T-cell (primary cell): ENCODE data around the gene ARF6. TPM values are rescaled to one million over a fixed set of nuclear protein-coding genes. Genes with fewer than 3 reads are reported as not detected.
"Not testable (repeated sequence)": the region's sequence is repeated elsewhere in the genome, so short reads cannot be mapped to it uniquely, and the experiment has no call there.

Source experiments
- ATAC-seq, 4 experiments: fragments of 200-7000 bp in 3 of 4; fragments of 150-1000 bp in 1 of 4; cut with Tn5 transposase; replicated peaks in 1 of 4; 1 replicate in 3 of 4; 2 replicates in 1 of 4; pipeline ENCODE4 v1.10.0; 2021; ENCODE audit warnings: moderate library complexity in 3 of 4, mild to moderate bottlenecking in 2 of 4, moderate number of reproducible peaks in 1 of 4
- CTCF ChIA-PET, 2 donors: fragments of 300-600 bp; sonication (Branson Sonifier 250); formaldehyde crosslinking; loops; one replicate each; lab custom pipeline; 2022; ENCODE audit warnings: antibody characterized with exemption in 2 of 2; lab: Charles Lee
- POLR2A ChIA-PET, 2 donors: fragments of 300-600 bp; sonication (Branson Sonifier 250); formaldehyde crosslinking; loops; one replicate each; lab custom pipeline; 2022; ENCODE audit warnings: antibody characterized with exemption in 2 of 2; lab: Charles Lee
- DNase-seq, 35 experiments: peaks; one replicate each; pipeline versions ENCODE4 v3.0.0 to v3.0.0-alpha.2; 2013 to 2023
- H3K27ac ChIP-seq: one replicate; pipeline ENCODE4 v1.5.1; 2013; ENCODE audit warnings: low read length
- H3K27me3 ChIP-seq, 2 experiments: replicated peaks in 1 of 2; 1 replicate in 1 of 2; 2 replicates in 1 of 2; pipeline versions ENCODE4 v1.6.1 to v1.7.0; 2013; ENCODE audit warnings: low read length in 1 of 2, mixed read lengths in 1 of 2; ENCODE audit not compliant: control insufficient read depth in 2 of 2, insufficient read depth in 2 of 2; ENCODE audit errors: extremely low read depth in 1 of 2
- H3K36me3 ChIP-seq, 2 donors: 1 replicate in 1 of 2; 2 replicates in 1 of 2; pipeline versions ENCODE4 v1.6.1 to v1.7.0; 2013; ENCODE audit warnings: low read length in 1 of 2; ENCODE audit not compliant: control insufficient read depth in 2 of 2, insufficient read depth in 1 of 2; ENCODE audit errors: extremely low read depth in 1 of 2
- H3K4me1 ChIP-seq, 2 experiments: 1 replicate in 1 of 2; 2 replicates in 1 of 2; pipeline versions ENCODE4 v1.6.1 to v1.7.0; 2013; ENCODE audit warnings: low read length in 2 of 2, mixed read lengths in 1 of 2; ENCODE audit not compliant: insufficient read depth in 2 of 2, control insufficient read depth in 1 of 2; ENCODE audit errors: extremely low read depth in 1 of 2
- H3K4me3 ChIP-seq, 2 donors: 1 replicate in 1 of 2; 2 replicates in 1 of 2; pipeline versions ENCODE4 v1.5.1 to v1.7.0; 2013; ENCODE audit warnings: mild to moderate bottlenecking in 2 of 2, low read length in 1 of 2, moderate library complexity in 1 of 2; ENCODE audit not compliant: control insufficient read depth in 1 of 2; ENCODE audit errors: extremely low read depth in 1 of 2
- H3K9me3 ChIP-seq: 2 replicates; pipeline ENCODE4 v1.7.0; 2013
- H3K27ac Mint-ChIP-seq, 2 donors: one replicate each; pipeline ENCODE4 v1.8.0; 2020 to 2021; ENCODE audit warnings: mild to moderate bottlenecking in 2 of 2, mixed read lengths in 2 of 2
- H3K27me3 Mint-ChIP-seq, 2 donors: one replicate each; pipeline ENCODE4 v1.8.0; 2021 to 2022; ENCODE audit warnings: mixed read lengths in 2 of 2
- H3K36me3 Mint-ChIP-seq: one replicate; pipeline ENCODE4 v1.8.0; 2021; ENCODE audit warnings: mixed read lengths
- H3K4me1 Mint-ChIP-seq, 3 donors: one replicate each; pipeline ENCODE4 v1.8.0; 2020 to 2022; ENCODE audit warnings: mixed read lengths in 3 of 3, mild to moderate bottlenecking in 1 of 3
- H3K4me3 Mint-ChIP-seq, 3 donors: one replicate each; pipeline ENCODE4 v1.8.0; 2020 to 2022; ENCODE audit warnings: mild to moderate bottlenecking in 3 of 3, mixed read lengths in 3 of 3, moderate library complexity in 3 of 3
- H3K9me3 Mint-ChIP-seq, 3 donors: one replicate each; pipeline ENCODE4 v1.8.0; 2020 to 2022; ENCODE audit warnings: mixed read lengths in 3 of 3
- WGBS: methylation state at CpG from one replicate; pipeline ENCODE4 v1.1.5; 2013; ENCODE audit warnings: missing lambda C conversion rate; ENCODE audit not compliant: insufficient coverage; 5-methylcytosine and 5-hydroxymethylcytosine counted together
- total RNA-seq, 35 experiments: library from RNA in 6 of 35; stranded (reverse) in 6 of 35; fragments of 120-200 nt in 1 of 35; gene quantifications; one replicate each; pipeline versions ENCODE4 v1.2.1 to v1.2.4 and lab custom pipeline; 2013 to 2026

The ARF6 gene
- total RNA-seq, 5 donors from 2014 or later (not counting 1 experiment from before 2014, with no cell fraction given) = 72.0 to 111 (median 93.6) TPM

DNA sequence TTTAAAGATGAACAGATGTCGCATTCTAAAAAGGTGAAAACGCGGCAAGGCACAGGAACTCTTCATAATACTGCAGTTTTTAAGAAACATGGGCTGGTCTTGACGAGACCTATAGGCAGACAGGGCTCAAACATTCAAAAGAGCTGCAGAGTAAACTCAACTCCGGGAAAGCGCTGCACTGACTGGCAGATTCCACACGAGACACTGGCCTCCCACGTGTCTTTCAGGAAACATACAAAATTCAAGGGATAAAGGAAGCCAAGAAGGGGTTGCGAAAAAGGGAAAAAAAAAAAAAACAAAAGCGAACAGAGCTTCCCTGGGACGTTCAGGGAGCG, 614 bp upstream of the ARF6 start:
- ChIA-PET CTCF (interaction anchor here (0.5 to 2.4 kb wide), 18 partner anchors 11 to 648 kb away, joined by 3 to 23 read pairs (median 4); partner anchors contain the start of genes NEMF (in 1 of the 2) and VCPKMT (in 1 of the 2)), POLR2A (interaction anchor here (0.5 to 1.9 kb wide), 16 partner anchors 24 to 930 kb away, joined by 3 to 15 read pairs (median 4); partner anchors contain the start of gene RPS29 (in 1 of the 2))
- WGBS = 0% methylated on average over 11 of the region's 12 CpGs
- ATAC-seq = peak; percentile 34 to 71 (median 40)
- Histone ChIP-seq H3K4me3 (peak overlapping the region; percentile 98 to 99), H3K27me3 (no peaks in the 10 kb centered on the region), H3K27ac (peak overlapping the region; percentile 98), H3K36me3 (peaks cover 0 to 23% of the 10 kb centered on the region in 2 donors), H3K4me1 (peaks cover 15 to 20% of the 10 kb centered on the region in 2 experiments), H3K9me3 (no peaks in the 10 kb centered on the region)
- Mint-ChIP-seq H3K9me3 (no peaks in the 10 kb centered on the region), H3K36me3 (peaks cover 34% of the 10 kb centered on the region), H3K27me3 (no peaks in the 10 kb centered on the region), H3K27ac (peak overlapping the region; percentile 99), H3K4me3 (peak overlapping the region; percentile 93 to 98 (median 97)), H3K4me1 (peaks cover 27 to 47% (median 31%) of the 10 kb centered on the region in 3 donors)
- DNase-seq = peak in 32 of 35 experiments; percentile 23 to 76 (median 44)

DNA sequence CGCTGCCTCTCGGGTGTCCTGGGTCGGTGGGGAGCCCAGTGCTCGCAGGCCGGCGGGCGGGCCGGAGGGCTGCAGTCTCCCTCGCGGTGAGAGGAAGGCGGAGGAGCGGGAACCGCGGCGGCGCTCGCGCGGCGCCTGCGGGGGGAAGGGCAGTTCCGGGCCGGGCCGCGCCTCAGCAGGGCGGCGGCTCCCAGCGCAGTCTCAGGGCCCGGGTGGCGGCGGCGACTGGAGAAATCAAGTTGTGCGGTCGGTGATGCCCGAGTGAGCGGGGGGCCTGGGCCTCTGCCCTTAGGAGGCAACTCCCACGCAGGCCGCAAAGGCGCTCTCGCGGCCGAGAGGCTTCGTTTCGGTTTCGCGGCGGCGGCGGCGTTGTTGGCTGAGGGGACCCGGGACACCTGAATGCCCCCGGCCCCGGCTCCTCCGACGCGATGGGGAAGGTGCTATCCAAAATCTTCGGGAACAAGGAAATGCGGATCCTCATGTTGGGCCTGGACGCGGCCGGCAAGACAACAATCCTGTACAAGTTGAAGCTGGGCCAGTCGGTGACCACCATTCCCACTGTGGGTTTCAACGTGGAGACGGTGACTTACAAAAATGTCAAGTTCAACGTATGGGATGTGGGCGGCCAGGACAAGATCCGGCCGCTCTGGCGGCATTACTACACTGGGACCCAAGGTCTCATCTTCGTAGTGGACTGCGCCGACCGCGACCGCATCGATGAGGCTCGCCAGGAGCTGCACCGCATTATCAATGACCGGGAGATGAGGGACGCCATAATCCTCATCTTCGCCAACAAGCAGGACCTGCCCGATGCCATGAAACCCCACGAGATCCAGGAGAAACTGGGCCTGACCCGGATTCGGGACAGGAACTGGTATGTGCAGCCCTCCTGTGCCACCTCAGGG, 679 bp downstream of the ARF6 start:
- H3K4me1 Mint-ChIP-seq = peaks cover 37 to 60% (median 40%) of the 10 kb centered on the region in 3 donors
- H3K4me3 Mint-ChIP-seq = peak overlapping the region; percentile 93 to 98 (median 97)
- peaks cover 36% of the 10 kb centered on the region for H3K36me3 Mint-ChIP-seq
- under 1% methylated on average over 85 of the region's 85 CpGs for WGBS
- peak; percentile 59 to 78 (median 74) for ATAC-seq
- POLR2A ChIA-PET = interaction anchor here in 1 of 2 donors (0.5 to 1.9 kb wide), 7 partner anchors 25 to 189 kb away, joined by 3 to 6 read pairs (median 3); no protein-coding TSS in a partner anchor
- no peaks in the 10 kb centered on the region for H3K27me3 ChIP-seq
- peak overlapping the region; percentile 99 for H3K27ac Mint-ChIP-seq
- CTCF ChIA-PET = interaction anchor here in 1 of 2 donors (1.9 to 2.4 kb wide), 4 partner anchors 28 to 169 kb away, joined by 7 to 23 read pairs (median 8); no protein-coding TSS in a partner anchor
- peak; percentile 36 to 79 (median 63) for DNase-seq
- no peaks in the 10 kb centered on the region for H3K9me3 Mint-ChIP-seq
- peaks cover 0 to 23% of the 10 kb centered on the region in 2 donors for H3K36me3 ChIP-seq
- peak overlapping the region; percentile 98 to 99 for H3K4me3 ChIP-seq
- H3K4me1 ChIP-seq = peaks cover 18 to 33% of the 10 kb centered on the region in 2 experiments
- no peaks in the 10 kb centered on the region for H3K9me3 ChIP-seq
- H3K27ac ChIP-seq = peak overlapping the region; percentile 98
- no peaks in the 10 kb centered on the region for H3K27me3 Mint-ChIP-seq

DNA sequence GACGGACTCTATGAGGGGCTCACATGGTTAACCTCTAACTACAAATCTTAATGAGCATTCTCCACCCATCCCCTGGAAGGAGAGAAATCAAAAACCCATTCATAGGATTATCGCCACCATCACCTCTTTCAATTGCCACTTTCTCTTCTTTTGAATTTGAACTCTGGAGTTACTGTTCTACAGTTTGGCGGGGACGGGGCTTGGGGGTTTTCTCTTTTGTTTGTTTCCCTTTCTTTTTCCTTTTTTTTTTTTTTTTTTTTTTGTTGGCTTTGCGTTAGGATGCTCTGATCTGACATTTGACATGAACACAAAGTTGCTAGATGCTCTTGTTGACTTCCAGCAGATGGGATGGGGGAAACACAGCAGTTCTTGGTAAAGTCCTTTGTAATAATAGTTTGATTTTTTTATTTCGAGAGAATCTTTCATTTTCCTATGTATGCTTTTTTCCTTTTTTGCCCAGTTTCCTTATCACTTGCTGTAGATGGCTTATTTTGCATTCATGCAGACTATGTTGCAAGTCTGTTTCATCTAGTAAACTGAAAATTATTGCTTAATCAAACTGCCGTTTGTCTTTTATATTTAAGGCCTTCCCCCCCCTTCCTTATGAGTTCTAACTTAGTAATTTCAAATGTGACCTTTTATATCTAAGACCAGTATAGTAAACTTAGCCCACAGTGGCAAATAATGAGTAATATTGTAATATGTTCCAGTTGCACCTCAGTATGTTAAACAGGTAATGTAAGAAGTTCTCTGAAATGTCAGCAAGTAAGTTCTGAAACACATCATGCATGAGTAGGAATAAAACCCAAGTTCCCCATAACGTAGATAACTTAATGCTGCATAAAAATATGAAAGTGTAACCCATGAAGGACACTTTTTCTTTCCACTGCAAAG, 1.6 kb downstream of the ARF6 start:
- H3K4me3 ChIP-seq = peak overlapping the region; percentile 98 to 99
- peak overlapping the region; percentile 98 for H3K27ac ChIP-seq
- H3K36me3 ChIP-seq = peaks cover 0 to 23% of the 10 kb centered on the region in 2 donors
- POLR2A ChIA-PET, H3K9me3 Mint-ChIP-seq, H3K9me3 ChIP-seq, H3K27me3 ChIP-seq, ATAC-seq, H3K27me3 Mint-ChIP-seq: not testable (repeated sequence)
- peak overlapping the region; percentile 99 for H3K27ac Mint-ChIP-seq
- 0% methylated on average over 1 of the region's 8 CpGs for WGBS
- DNase-seq = peak in 1 of 35 experiments; percentile 34
- peak overlapping the region; percentile 93 to 98 (median 97) for H3K4me3 Mint-ChIP-seq
- CTCF ChIA-PET = interaction anchor here in 1 of 2 donors (2.4 kb wide), 1 partner anchor 32 kb away, joined by 23 read pairs; no protein-coding TSS in a partner anchor
- H3K4me1 Mint-ChIP-seq = peaks cover 46 to 66% (median 49%) of the 10 kb centered on the region in 3 donors
- H3K4me1 ChIP-seq = peaks cover 23 to 35% of the 10 kb centered on the region in 2 experiments
- H3K36me3 Mint-ChIP-seq = peaks cover 36% of the 10 kb centered on the region

DNA sequence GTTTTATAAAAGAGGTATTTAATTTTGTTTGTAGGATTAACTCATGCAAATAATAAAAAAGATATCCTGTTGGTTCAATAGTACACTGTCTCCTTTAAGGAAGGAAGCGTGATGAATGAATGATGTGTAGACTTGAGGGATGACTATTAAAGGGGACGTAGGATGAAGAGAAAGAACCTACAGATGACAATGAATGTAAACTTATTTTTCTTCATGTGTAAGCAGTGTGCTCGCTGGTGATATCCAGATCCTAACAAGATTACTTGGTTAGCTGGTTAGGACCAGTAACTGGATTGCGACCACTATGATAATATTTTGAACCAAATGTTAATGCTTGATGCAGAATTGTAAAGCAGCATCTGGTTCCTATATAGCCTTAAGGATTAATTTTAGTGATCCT, 2.6 kb downstream of the ARF6 start:
- Histone ChIP-seq H3K36me3 (peaks cover 0 to 23% of the 10 kb centered on the region in 2 donors), H3K27me3 (no peaks in the 10 kb centered on the region), H3K4me3 (peak overlapping the region in 1 of 2 donors; percentile 98), H3K27ac (peak overlapping the region; percentile 48), H3K4me1 (peaks cover 27 to 35% of the 10 kb centered on the region in 2 experiments), H3K9me3 (no peaks in the 10 kb centered on the region)
- DNase-seq = peak in 1 of 35 experiments; percentile 20
- Mint-ChIP-seq H3K4me1 (peaks cover 51 to 72% (median 53%) of the 10 kb centered on the region in 3 donors), H3K9me3 (no peaks in the 10 kb centered on the region), H3K4me3 (peak overlapping the region; percentile 93 to 98 (median 97)), H3K27me3 (no peaks in the 10 kb centered on the region), H3K27ac (peak overlapping the region; percentile 50 to 99), H3K36me3 (peaks cover 36% of the 10 kb centered on the region)
- ATAC-seq = no peak
- ChIA-PET CTCF (interaction anchor here (0.9 to 1.5 kb wide), 5 partner anchors 13 to 108 kb away, joined by 3 to 6 read pairs (median 3); no protein-coding TSS in a partner anchor), POLR2A (interaction anchor here in 1 of 2 donors (0.9 to 1.1 kb wide), 3 partner anchors 12 to 43 kb away, joined by 3 to 4 read pairs (median 3); partner anchors contain the start of gene NEMF)
- WGBS = 11% methylated on average over 4 of the region's 4 CpGs

DNA sequence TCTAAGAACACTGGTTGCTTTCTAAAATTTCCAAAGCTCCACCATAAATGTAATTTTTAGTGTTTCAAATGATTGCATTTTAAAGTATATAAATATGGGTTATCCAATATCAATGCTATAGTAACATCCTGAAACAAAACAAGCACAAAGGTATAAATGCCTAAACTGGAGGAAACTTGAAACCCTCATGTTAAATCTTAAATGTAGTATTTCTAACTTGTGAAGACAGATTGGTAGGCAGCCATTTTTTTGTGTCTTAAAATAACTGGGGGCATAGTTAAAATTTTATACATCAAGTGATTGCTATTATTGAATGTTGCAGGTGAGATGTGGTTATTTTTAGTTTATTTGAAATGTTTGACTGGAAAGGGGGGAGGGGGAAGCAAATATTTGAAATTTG, 3.4 kb downstream of the ARF6 start:
- Histone ChIP-seq H3K4me3 (peak overlapping the region in 1 of 2 donors; percentile 98), H3K36me3 (peaks cover 0 to 23% of the 10 kb centered on the region in 2 donors), H3K4me1 (peaks cover 26 to 35% of the 10 kb centered on the region in 2 experiments), H3K27ac (peak overlapping the region; percentile 48)
- not testable (repeated sequence) for DNase-seq, H3K9me3 Mint-ChIP-seq, H3K9me3 ChIP-seq, H3K27me3 ChIP-seq, ATAC-seq, H3K27me3 Mint-ChIP-seq
- ChIA-PET POLR2A (interaction anchor here in 1 of 2 donors (0.6 to 1.1 kb wide), 4 partner anchors 11 to 94 kb away, joined by 3 to 4 read pairs (median 3); partner anchors contain the start of gene NEMF), CTCF (interaction anchor here (0.6 to 1.5 kb wide), 6 partner anchors 14 to 254 kb away, joined by 3 to 6 read pairs (median 3); no protein-coding TSS in a partner anchor)
- peaks cover 36% of the 10 kb centered on the region for H3K36me3 Mint-ChIP-seq
- peaks cover 53 to 72% (median 53%) of the 10 kb centered on the region in 3 donors for H3K4me1 Mint-ChIP-seq
- H3K4me3 Mint-ChIP-seq = peak overlapping the region; percentile 93 to 98 (median 97)
- H3K27ac Mint-ChIP-seq = peak overlapping the region; percentile 50 to 99
